ENCODE measurements around the gene PRSS23.
A peak's percentile ranks its signal among the peaks of the same experiment; 100 is the strongest.

Gene PRSS23

GRCh38 chr11:86790867-86791849, 9.2 kb upstream of the PRSS23 start:
- no peak for DNase-seq (ENCODE audit: low read depth in 2 of 2)

DNA sequence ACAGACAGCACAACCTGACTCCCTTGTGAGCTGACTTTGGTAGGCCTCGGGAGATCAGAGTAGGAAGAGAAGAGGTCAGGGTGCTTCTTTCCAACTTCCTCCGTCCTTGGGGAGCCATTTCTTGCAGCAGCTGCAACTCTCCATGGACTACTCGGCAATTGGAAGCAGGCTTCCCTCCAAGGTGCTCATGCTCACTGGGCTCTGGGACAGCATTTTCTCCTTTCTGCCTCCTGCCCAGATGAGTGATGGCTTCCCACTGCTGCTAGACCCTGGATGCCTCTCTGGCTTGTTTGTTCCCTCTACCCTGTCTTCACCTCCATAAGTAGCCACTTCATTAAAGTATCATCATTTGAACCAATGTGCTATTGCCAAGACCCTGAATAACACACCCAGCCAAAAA, 8.2 kb upstream of the PRSS23 start:
- no peak for DNase-seq (ENCODE audit: low read depth in 2 of 2)

DNA sequence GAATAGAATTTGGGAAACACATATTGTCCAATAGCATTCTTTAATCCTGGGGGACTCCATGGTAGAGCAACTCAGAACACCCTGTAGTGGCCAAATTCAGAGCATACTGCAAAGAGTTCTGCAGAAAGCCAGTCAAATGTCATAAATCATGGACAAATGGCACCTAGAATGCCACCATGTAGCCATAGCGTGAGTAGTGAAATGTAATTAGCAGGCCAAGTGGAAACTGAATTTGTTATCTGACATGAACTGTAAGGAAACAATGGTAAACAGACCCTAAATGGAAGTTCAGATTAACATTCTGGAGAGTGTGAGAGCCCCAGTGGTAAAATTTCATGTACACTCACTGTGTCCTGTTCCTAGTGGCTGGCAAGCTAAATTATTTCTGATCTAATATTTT, 7.0 kb upstream of the PRSS23 start:
- no peak for DNase-seq (ENCODE audit: low read depth in 2 of 2)

- DNase-seq (ENCODE audit: low read depth in 2 of 2) = no peak
These were observed 4.8 kb upstream of the PRSS23 start for GRCh38 chr11:86795511-86795910.

- no peak for DNase-seq (ENCODE audit: low read depth in 2 of 2)
These were observed 4.4 kb upstream of the PRSS23 start for GRCh38 chr11:86795949-86796348.

- no peak for DNase-seq (ENCODE audit: low read depth in 2 of 2)
These were observed 3.2 kb upstream of the PRSS23 start for GRCh38 chr11:86797133-86797532.

DNA sequence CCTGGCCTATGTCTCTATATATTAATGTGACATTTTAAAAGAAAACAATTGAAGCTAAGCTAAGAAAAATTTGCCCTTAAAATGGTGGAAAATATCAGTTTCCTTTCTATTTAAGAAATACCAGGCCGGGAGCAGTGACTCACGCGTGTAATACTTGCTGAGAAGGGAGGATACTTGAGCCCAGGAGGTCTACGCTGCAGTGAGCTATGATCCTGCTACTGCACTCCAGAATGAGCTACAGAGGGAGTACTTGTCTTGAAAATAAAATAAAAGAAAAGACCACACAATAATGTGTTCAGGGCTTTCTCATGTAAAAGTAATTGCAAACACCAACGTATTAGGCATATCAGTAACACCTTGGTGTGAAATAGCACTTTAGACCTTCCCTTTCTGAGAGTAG, 1.4 kb upstream of the PRSS23 start:
- no peak for DNase-seq (ENCODE audit: low read depth in 2 of 2)

GRCh38 chr11:86799680-86800075, 664 bp upstream of the PRSS23 start:
- no peak for DNase-seq (ENCODE audit: low read depth in 2 of 2)

- no peak for DNase-seq (ENCODE audit: low read depth in 2 of 2)
These were observed 574 bp downstream of the PRSS23 start for GRCh38 chr11:86800960-86801272.

GRCh38 chr11:86801364-86801763, 1.0 kb downstream of the PRSS23 start:
- no peak for DNase-seq (ENCODE audit: low read depth in 2 of 2)

DNA sequence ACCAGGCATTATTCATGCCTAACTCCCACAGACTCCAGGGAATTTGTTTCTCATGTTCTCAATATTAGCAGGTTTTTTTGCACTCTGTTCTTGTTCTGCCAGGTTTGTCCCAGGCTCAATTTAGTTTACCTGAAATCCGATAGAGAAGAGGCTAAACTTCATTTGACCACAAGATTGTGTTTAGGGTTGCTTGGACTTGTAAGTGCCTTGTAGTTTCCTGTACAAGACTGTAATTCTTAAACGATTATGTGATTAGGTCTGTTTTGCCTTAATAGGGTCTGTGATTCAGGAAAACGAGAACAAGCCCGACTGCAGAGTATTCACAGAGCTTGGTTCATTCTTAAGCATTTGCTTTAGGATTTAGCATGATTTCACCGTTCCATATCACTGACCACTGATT, 1.8 kb downstream of the PRSS23 start:
- no peak for DNase-seq (ENCODE audit: low read depth in 2 of 2)

DNA sequence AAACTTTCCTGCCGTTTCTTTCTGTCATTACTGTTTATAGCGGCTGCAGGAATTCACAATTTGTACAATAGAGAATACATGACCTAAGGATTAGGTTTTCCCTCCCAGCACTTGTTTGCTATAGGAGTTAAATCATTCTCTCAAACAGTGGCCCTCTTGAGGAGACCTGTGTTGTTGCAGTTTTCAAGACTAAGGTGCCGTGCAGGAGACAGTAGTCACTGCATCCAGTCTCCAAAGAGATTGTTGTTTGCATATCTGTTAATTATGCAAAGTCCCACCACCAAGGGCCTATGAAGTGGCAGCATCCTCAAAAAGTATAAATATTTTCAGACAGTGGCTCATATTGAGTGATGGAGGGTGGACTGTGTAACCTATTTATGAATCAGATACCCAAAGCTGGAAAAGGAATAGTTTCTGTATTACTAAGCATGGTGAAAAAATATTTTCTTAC, 2.3 kb downstream of the PRSS23 start:
- no peak for DNase-seq (ENCODE audit: low read depth in 2 of 2)

GRCh38 chr11:86803136-86804045, 3.0 kb downstream of the PRSS23 start:
- DNase-seq (ENCODE audit: low read depth in 2 of 2) = no peak

DNA sequence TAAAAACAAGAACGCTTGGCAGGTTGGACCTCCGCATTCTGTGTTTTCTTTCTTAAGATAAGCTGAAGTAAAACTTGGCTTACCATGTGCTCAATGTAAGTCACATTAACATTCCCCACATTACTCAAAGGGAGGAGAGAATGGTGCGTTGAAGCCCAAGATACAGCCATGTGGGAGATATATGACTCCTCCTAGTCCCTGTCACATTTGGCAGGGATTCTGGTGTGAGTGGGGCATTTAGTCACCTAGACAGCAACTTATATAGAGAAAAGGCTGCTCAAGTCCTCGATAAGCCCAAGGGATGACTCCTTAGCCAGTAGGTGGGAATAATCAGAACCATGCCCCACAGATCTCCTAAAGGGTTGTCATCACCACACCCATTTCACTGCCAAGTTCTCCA, 4.6 kb downstream of the PRSS23 start:
- no peak for DNase-seq (ENCODE audit: low read depth in 2 of 2)

- DNase-seq (ENCODE audit: low read depth in 2 of 2) = peak in 1 of 2 experiments; percentile 29
These were observed 5.5 kb downstream of the PRSS23 start for GRCh38 chr11:86805873-86806310.

DNA sequence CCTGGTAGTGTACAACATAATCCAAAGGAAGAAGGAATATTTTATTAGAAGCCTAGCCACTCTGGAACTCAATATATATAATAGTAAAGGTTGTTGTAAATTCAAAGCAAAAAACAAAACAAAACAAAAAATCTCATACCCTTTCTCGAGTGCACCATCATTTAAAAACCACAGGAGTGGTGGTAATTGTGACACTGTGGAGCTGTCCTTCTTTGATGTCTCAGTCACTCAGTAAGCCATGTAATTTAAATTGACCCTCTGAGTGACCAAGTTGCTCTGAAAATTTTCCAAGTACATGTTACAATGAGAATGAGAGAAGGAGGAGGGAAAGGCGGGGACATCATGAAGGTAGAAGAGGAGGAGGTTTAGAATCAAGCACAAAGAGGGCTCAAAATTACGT, 6.6 kb downstream of the PRSS23 start:
- no peak for DNase-seq (ENCODE audit: low read depth in 2 of 2)

DNA sequence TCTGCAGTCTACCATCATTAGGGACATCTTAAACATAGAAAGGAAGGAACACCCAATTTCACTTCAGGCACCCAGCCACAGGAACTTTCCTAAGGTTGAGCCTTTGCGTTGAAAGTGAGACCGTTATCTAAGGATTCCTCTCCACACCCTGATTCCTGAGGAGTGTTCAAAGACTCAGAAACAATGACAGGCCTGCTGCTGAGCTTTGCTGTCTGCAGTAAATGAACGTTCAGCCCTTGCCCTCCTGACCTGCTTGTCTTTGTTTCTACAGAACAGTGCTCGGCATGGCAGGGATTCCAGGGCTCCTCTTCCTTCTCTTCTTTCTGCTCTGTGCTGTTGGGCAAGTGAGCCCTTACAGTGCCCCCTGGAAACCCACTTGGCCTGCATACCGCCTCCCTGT, 7.0 kb downstream of the PRSS23 start:
- DNase-seq (ENCODE audit: low read depth in 2 of 2) = no peak

- no peak for DNase-seq (ENCODE audit: low read depth in 2 of 2)
These were observed 9.2 kb downstream of the PRSS23 start for GRCh38 chr11:86809561-86809960.

GRCh38 chr11:86810288-86810687, 9.9 kb downstream of the PRSS23 start:
- DNase-seq (ENCODE audit: low read depth in 2 of 2) = no peak

GRCh38 chr11:86811637-86812321, 11.4 kb downstream of the PRSS23 start:
- DNase-seq (ENCODE audit: low read depth in 2 of 2) = no peak

GRCh38 chr11:86812322-86812670, 12.0 kb downstream of the PRSS23 start:
- no peak for DNase-seq (ENCODE audit: low read depth in 2 of 2)

DNA sequence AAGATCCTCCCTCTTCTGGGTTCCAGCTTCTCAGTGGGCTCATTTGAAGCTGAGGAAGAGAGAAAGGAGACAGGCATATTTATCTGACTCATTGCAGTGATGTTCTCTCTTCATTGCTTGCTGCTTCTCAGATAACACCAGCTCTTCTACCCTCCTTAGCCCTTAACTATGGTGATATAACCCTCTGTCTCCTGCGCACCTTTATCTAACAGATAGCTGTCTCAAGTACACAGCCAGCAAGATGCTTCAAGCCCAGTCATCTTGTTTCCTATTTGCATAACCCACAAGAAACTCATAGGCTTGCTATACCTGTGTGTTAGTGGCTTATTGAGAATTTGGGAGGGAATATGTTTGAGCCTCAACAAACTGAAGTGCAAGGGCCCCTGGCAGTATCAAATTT, 12.6 kb downstream of the PRSS23 start:
- no peak for DNase-seq (ENCODE audit: low read depth in 2 of 2)

Data from stimulated activated CD4-positive, alpha-beta T cell treated with anti-CD3 and anti-CD28 coated beads, Interleukin-12 subunit alpha, Interleukin-12 subunit beta, amount 100 ng/mL, for 24 hours (primary cell).